ENCODE results near the gene TRABD2B. TPM values are rescaled to one million over a fixed set of nuclear protein-coding genes. Genes with fewer than 3 reads are reported as not detected.

TRABD2B gene
- polyA plus RNA-seq, 1 of the 3 experiments (the other 2 are of a cell fraction) = 0.03 TPM

DNA sequence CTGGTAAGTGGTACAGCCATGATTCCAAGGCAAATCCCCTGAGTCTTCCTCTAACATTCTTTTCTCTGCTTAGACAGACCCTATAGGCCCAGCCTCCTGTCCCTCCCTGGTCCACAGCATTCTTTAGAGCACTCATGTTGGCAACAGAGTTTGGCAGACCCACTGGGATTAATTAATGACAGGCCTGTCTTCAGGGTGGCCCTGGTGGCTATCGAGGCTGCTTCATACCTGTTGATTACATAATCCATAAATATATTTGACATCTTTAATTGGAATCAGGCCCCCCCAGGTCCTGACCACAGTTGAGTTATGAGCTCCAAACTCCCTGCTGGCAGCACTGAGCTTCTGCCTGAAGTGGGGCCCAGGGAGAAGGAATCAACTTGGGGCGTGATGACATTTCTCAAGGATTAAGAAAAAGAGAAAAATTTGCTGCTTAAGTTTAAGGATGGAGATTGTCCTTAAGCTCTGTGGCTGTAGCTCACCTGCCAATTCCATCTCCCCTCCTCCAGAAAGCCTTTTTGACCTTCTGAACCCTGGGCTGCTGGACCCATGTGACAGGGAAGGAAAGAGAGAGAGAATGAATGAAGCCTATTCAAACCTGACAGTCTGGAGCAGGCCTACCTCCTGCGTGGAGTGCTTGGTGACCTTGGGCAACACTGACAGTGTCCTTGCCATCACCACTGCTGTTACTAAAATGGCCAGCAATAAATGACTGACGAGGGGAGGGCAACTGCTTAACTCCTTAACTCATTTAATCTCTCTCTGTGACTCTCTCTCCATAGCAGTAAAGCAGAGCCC is 156.6 kb downstream of the TRABD2B start (continued):
- TF ChIP-seq EZH2phosphoT487 (IDR thresholded peaks at IDR 0.05; ENCODE audit: borderline replicate concordance, low read depth) = no peak
- TF ChIP-seq, protein P1, sequence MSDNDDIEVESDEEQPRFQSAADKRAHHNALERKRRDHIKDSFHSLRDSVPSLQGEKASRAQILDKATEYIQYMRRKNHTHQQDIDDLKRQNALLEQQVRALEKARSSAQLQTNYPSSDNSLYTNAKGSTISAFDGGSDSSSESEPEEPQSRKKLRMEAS (IDR thresholded peaks at IDR 0.05; ENCODE audit: low read depth) = no peak
- TF ChIP-seq GABPA (IDR thresholded peaks at IDR 0.05; ENCODE audit: low read depth) = no peak
- TF ChIP-seq, protein P2, sequence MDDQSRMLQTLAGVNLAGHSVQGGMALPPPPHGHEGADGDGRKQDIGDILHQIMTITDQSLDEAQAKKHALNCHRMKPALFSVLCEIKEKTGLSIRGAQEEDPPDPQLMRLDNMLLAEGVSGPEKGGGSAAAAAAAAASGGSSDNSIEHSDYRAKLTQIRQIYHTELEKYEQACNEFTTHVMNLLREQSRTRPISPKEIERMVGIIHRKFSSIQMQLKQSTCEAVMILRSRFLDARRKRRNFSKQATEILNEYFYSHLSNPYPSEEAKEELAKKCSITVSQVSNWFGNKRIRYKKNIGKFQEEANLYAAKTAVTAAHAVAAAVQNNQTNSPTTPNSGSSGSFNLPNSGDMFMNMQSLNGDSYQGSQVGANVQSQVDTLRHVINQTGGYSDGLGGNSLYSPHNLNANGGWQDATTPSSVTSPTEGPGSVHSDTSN (IDR thresholded peaks at IDR 0.05) = no peak

GRCh38 chr1:47839433-47839760 is 157.8 kb downstream of the TRABD2B start:
- no peak overlapping the region for H3K4me3 ChIP-seq (ENCODE audit: low read depth in 2 of 2, low read length in 1 of 2)
- CTCF ChIA-PET = interaction anchor here (1.8 kb wide), 1 partner anchor 158 kb away, joined by 4 read pairs; the partner anchor contains the start of gene TRABD2B

More at GRCh38 chr1:47839433-47839760, 157.8 kb downstream of the TRABD2B start:
- Histone ChIP-seq H3K4me2 (no peak overlapping the region), H3K9me2 (no peaks in the 10 kb centered on the region), H3K9ac (no peak overlapping the region), H3F3A (replicated peaks; ENCODE audit: insufficient read depth) (no peaks in the 10 kb centered on the region), H3K27me3 (ENCODE audit: insufficient read depth) (no peaks in the 10 kb centered on the region), H3K36me3 (replicated peaks in 1 of 2; ENCODE audit: control insufficient read depth in 1 of 2, insufficient read depth in 2 of 2, low read length in 1 of 2) (no peaks in the 10 kb centered on the region), H3K79me2 (ENCODE audit: insufficient read depth) (no peaks in the 10 kb centered on the region), H4K20me1 (ENCODE audit: insufficient read depth) (no peaks in the 10 kb centered on the region), H3K9me3 (0 out of 2 replicates have a peak, but pooled peaks cover 3% of the 10 kb centered on the region), H2AFZ (ENCODE audit: low read depth) (no peak overlapping the region), H3K27ac (ENCODE audit: low read depth in 2 of 2, low read length in 1 of 2) (no peak overlapping the region), H3K4me1 (ENCODE audit: control insufficient read depth in 1 of 2, insufficient read depth in 2 of 2, low read depth in 1 of 2, low read length in 1 of 2) (no peaks in the 10 kb centered on the region; a peak in 1 of 4 replicates)
- DNase-seq = no peak
- WGBS (ENCODE audit: low lambda C conversion rate) = 34% methylated on average over 4 of the region's 4 CpGs
- TF ChIP-seq IRF3 (IDR thresholded peaks at IDR 0.05; ENCODE audit: low read depth, low read length) = no peak
- TF ChIP-seq USF1 (IDR thresholded peaks at IDR 0.05; ENCODE audit: borderline replicate concordance, low read depth) = no peak
- no peak for TF ChIP-seq FOSL2 (IDR thresholded peaks at IDR 0.05; ENCODE audit: borderline replicate concordance, low read depth)
- TF ChIP-seq TEAD4 (IDR thresholded peaks at IDR 0.05; ENCODE audit: borderline replicate concordance, insufficient read depth) = no peak
- TF ChIP-seq RFX5 (IDR thresholded peaks at IDR 0.05; ENCODE audit: low read length) = no peak
- TF ChIP-seq, protein P3, sequence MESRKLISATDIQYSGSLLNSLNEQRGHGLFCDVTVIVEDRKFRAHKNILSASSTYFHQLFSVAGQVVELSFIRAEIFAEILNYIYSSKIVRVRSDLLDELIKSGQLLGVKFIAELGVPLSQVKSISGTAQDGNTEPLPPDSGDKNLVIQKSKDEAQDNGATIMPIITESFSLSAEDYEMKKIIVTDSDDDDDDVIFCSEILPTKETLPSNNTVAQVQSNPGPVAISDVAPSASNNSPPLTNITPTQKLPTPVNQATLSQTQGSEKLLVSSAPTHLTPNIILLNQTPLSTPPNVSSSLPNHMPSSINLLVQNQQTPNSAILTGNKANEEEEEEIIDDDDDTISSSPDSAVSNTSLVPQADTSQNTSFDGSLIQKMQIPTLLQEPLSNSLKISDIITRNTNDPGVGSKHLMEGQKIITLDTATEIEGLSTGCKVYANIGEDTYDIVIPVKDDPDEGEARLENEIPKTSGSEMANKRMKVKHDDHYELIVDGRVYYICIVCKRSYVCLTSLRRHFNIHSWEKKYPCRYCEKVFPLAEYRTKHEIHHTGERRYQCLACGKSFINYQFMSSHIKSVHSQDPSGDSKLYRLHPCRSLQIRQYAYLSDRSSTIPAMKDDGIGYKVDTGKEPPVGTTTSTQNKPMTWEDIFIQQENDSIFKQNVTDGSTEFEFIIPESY (IDR thresholded peaks at IDR 0.05; ENCODE audit: borderline replicate concordance, low read depth) = no peak
- TF ChIP-seq, protein P4, sequence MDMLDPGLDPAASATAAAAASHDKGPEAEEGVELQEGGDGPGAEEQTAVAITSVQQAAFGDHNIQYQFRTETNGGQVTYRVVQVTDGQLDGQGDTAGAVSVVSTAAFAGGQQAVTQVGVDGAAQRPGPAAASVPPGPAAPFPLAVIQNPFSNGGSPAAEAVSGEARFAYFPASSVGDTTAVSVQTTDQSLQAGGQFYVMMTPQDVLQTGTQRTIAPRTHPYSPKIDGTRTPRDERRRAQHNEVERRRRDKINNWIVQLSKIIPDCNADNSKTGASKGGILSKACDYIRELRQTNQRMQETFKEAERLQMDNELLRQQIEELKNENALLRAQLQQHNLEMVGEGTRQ (IDR thresholded peaks at IDR 0.05; ENCODE audit: borderline replicate concordance, low read depth, low read length) = no peak
- no peak for TF ChIP-seq RAD21 (IDR thresholded peaks at IDR 0.05; ENCODE audit: low read length)
- no peak for TF ChIP-seq RCOR1 (IDR thresholded peaks at IDR 0.05; ENCODE audit: low read length)
- no peak for TF ChIP-seq RXRA (IDR thresholded peaks at IDR 0.05; ENCODE audit: borderline replicate concordance, low read depth)
- no peak for TF ChIP-seq EP300 (IDR thresholded peaks at IDR 0.05; ENCODE audit: borderline replicate concordance in 1 of 2, low read depth in 1 of 2, low read length in 1 of 2)
- TF ChIP-seq NRF1 (IDR thresholded peaks at IDR 0.05; ENCODE audit: low read depth, low read length) = no peak
- POLR2A ChIA-PET = no interaction called here

Measured in SK-N-SH (cell line).